ENCODE data around the gene XG.
"Not testable (repeated sequence)": the region's sequence is repeated elsewhere in the genome, so short reads cannot be mapped to it uniquely, and the experiment has no call there.

XG gene

DNA sequence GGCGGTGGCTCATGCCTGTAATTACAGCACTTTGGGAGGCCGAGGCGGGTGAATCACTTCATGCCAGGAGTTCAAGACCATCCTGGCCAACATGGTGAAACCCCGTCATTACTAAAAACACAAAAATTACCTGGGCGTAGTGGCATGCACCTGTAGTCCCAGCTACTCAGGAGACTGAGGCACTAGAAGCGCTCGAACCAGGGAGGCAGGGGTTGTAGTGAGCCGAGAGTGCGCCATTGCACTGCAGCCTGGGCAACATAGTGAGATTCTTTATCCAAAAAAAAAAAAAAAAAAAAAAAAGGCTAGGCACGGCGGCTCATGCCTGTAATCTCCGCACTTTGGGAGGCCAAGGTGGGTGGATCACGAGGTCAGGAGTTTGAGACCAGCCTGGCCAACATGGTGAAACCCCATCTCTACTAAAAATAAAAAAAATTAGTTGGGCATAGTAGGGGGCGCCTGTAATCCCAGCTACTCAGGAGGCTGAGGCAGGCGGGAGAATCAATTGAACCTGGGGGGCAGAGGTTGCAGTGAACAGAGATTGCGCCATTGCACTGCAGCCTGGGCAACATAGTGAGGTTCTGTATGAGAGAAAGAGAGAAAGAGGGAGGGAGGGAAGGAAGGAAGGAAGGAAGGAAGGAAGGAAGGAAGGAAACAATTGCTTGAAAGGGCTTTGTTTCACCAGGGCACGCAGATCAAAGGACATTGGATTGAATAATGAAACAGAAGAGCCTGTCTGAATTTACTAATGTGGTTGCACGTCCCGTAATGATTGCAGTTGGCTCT lies 13.1 kb downstream of the XG start:
- not testable (repeated sequence) for H3K9me3 ChIP-seq (ENCODE audit: low read length); H3K27ac ChIP-seq (ENCODE audit: low read depth, low read length); H3K36me3 ChIP-seq (ENCODE audit: insufficient read depth, low read length); H3K4me3 ChIP-seq (ENCODE audit: low read depth in 1 of 2, low read length in 2 of 2); H3K27me3 ChIP-seq (ENCODE audit: control insufficient read depth in 1 of 2, insufficient read depth in 2 of 2, low read length in 2 of 2); H3K9ac ChIP-seq (ENCODE audit: low read length)
- H3K4me1 ChIP-seq (ENCODE audit: insufficient read depth, low read length) = peaks cover 11% of the 10 kb centered on the region

- H3K27ac ChIP-seq (ENCODE audit: low read depth, low read length) = no peak overlapping the region
These were observed 13.7 kb downstream of the XG start for GRCh38 chrX:2765549-2765830.

DNA sequence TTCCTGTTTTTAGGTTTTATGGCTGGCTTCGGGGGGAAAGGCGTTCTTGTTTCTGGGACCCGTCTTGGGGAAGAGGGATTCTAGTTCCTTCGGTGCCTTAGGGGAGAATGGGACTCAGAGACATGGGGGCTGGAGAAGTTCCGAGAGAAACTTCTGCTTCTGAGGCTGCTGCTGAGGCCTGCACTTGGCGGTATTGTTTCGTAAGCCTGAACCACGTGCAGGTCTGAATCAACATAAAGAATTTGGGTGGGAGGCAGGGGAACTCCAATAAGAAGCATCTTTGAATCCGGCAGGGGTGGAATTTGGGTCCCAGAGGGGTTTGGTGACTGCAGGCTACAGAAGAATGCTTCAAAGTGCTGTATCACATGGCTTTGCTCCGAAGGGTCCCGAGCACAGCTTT lies 15.1 kb downstream of the XG start:
- Histone ChIP-seq H3K27me3 (ENCODE audit: control insufficient read depth in 1 of 2, insufficient read depth in 2 of 2, low read length in 2 of 2) (no peaks in the 10 kb centered on the region), H3K36me3 (ENCODE audit: insufficient read depth, low read length) (no peaks in the 10 kb centered on the region), H3K9ac (ENCODE audit: low read length) (no peak overlapping the region), H3K27ac (ENCODE audit: low read depth, low read length) (no peak overlapping the region), H3K4me1 (ENCODE audit: insufficient read depth, low read length) (peaks cover 11% of the 10 kb centered on the region), H3K9me3 (ENCODE audit: low read length) (no peaks in the 10 kb centered on the region), H3K4me3 (ENCODE audit: low read depth in 1 of 2, low read length in 2 of 2) (no peak overlapping the region)

More at GRCh38 chrX:2765549-2765830, 13.7 kb downstream of the XG start:
- H3K4me1 ChIP-seq (ENCODE audit: insufficient read depth, low read length) = peaks cover 11% of the 10 kb centered on the region
- no peaks in the 10 kb centered on the region for H3K27me3 ChIP-seq (ENCODE audit: control insufficient read depth in 1 of 2, insufficient read depth in 2 of 2, low read length in 2 of 2)
- H3K36me3 ChIP-seq (ENCODE audit: insufficient read depth, low read length) = no peaks in the 10 kb centered on the region
- H3K4me3 ChIP-seq (ENCODE audit: low read depth in 1 of 2, low read length in 2 of 2) = no peak overlapping the region
- no peaks in the 10 kb centered on the region for H3K9me3 ChIP-seq (ENCODE audit: low read length)
- H3K9ac ChIP-seq (ENCODE audit: low read length) = no peak overlapping the region

GRCh38 chrX:2767631-2768455 lies 16.0 kb downstream of the XG start:
- H3K27ac ChIP-seq (ENCODE audit: low read depth, low read length) = no peak overlapping the region
- H3K4me1 ChIP-seq (ENCODE audit: insufficient read depth, low read length) = peaks cover 11% of the 10 kb centered on the region
- H3K4me3 ChIP-seq (ENCODE audit: low read depth in 1 of 2, low read length in 2 of 2) = no peak overlapping the region
- no peaks in the 10 kb centered on the region for H3K36me3 ChIP-seq (ENCODE audit: insufficient read depth, low read length)
- H3K9me3 ChIP-seq (ENCODE audit: low read length) = no peaks in the 10 kb centered on the region
- H3K9ac ChIP-seq (ENCODE audit: low read length) = no peak overlapping the region
- H3K27me3 ChIP-seq (ENCODE audit: control insufficient read depth in 1 of 2, insufficient read depth in 2 of 2, low read length in 2 of 2) = no peaks in the 10 kb centered on the region

- Histone ChIP-seq H3K9ac (ENCODE audit: low read length) (no peak overlapping the region), H3K4me1 (ENCODE audit: insufficient read depth, low read length) (peaks cover 11% of the 10 kb centered on the region), H3K27me3 (ENCODE audit: control insufficient read depth in 1 of 2, insufficient read depth in 2 of 2, low read length in 2 of 2) (no peaks in the 10 kb centered on the region), H3K36me3 (ENCODE audit: insufficient read depth, low read length) (no peaks in the 10 kb centered on the region), H3K4me3 (ENCODE audit: low read depth in 1 of 2, low read length in 2 of 2) (no peak overlapping the region), H3K9me3 (ENCODE audit: low read length) (peaks cover 2% of the 10 kb centered on the region), H3K27ac (ENCODE audit: low read depth, low read length) (no peak overlapping the region)
These were observed 17.8 kb downstream of the XG start for GRCh38 chrX:2769615-2770014.

DNA sequence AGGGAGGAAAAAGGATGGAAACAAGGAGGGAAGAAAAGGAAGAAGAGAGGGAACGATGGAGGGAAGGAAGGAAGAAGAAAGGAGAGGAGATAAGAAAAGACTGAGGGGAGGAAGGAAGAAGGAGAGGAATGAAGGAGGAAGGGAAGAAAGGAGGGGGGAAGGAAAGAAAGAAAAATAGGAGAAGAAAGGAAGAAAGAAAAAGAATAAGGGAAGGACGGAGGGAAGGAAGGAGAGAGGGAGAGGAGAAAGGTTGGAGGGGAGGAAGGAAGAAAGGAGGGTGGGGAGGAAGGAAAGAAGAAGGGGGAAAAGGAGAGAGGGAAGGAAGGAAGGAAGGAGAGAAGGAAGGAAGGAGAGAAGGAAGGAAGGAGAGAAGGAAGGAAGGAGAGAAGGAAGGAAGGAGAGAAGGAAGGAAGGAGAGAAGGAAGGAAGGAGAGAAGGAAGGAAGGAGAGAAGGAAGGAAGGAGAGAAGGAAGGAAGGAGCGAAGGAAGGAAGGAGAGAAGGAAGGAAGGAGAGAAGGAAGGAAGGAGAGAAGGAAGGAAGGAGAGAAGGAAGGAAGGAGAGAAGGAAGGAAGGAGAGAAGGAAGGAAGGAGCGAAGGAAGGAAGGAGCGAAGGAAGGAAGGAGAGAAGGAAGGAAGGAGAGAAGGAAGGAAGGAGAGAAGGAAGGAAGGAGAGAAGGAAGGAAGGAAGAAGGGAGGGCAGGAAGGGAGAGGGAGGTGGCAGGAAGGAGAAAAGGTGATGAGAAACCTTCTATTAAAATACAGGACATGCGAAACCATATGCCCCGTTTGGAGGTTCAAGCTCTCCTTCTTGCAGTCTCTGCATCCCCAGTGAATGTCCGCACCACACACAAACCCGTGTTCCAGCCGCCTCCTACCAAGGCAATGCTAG lies 21.6 kb downstream of the XG start:
- not testable (repeated sequence) for H3K36me3 ChIP-seq (ENCODE audit: insufficient read depth, low read length); H3K4me3 ChIP-seq (ENCODE audit: low read depth in 1 of 2, low read length in 2 of 2); H3K9me3 ChIP-seq (ENCODE audit: low read length); H3K27ac ChIP-seq (ENCODE audit: low read depth, low read length); H3K4me1 ChIP-seq (ENCODE audit: insufficient read depth, low read length); H3K27me3 ChIP-seq (ENCODE audit: control insufficient read depth in 1 of 2, insufficient read depth in 2 of 2, low read length in 2 of 2); H3K9ac ChIP-seq (ENCODE audit: low read length)

DNA sequence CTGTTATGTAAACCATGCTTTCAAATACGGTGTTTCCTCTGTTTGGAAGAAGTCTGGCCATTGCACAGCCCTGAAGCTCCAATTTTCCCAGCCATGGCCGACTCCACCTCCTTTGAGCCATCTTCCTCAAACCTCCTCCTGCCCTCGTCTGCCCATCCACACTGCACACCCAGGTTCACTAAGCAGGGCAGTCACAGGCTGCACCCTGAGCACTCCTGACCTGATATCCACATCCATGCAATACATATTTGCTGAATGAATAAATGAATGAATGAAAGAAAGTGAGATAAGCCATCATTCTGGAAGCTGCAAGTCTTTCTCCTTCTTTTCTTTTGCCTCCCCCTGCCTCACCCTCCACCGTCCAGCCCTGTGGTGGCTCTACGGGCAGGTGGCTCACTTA lies 22.2 kb downstream of the XG start:
- Histone ChIP-seq H3K4me1 (ENCODE audit: insufficient read depth, low read length) (no peaks in the 10 kb centered on the region), H3K36me3 (ENCODE audit: insufficient read depth, low read length) (no peaks in the 10 kb centered on the region), H3K27ac (ENCODE audit: low read depth, low read length) (no peak overlapping the region), H3K9me3 (ENCODE audit: low read length) (peaks cover 9% of the 10 kb centered on the region), H3K27me3 (ENCODE audit: control insufficient read depth in 1 of 2, insufficient read depth in 2 of 2, low read length in 2 of 2) (no peaks in the 10 kb centered on the region), H3K4me3 (ENCODE audit: low read depth in 1 of 2, low read length in 2 of 2) (no peak overlapping the region), H3K9ac (ENCODE audit: low read length) (no peak overlapping the region)

- Histone ChIP-seq H3K27ac (ENCODE audit: low read depth, low read length) (no peak overlapping the region), H3K9ac (ENCODE audit: low read length) (no peak overlapping the region), H3K4me1 (ENCODE audit: insufficient read depth, low read length) (no peaks in the 10 kb centered on the region), H3K9me3 (ENCODE audit: low read length) (peaks cover 9% of the 10 kb centered on the region), H3K36me3 (ENCODE audit: insufficient read depth, low read length) (no peaks in the 10 kb centered on the region), H3K27me3 (ENCODE audit: control insufficient read depth in 1 of 2, insufficient read depth in 2 of 2, low read length in 2 of 2) (no peaks in the 10 kb centered on the region), H3K4me3 (ENCODE audit: low read depth in 1 of 2, low read length in 2 of 2) (no peak overlapping the region)
These were observed 22.9 kb downstream of the XG start for GRCh38 chrX:2774776-2775175.

DNA sequence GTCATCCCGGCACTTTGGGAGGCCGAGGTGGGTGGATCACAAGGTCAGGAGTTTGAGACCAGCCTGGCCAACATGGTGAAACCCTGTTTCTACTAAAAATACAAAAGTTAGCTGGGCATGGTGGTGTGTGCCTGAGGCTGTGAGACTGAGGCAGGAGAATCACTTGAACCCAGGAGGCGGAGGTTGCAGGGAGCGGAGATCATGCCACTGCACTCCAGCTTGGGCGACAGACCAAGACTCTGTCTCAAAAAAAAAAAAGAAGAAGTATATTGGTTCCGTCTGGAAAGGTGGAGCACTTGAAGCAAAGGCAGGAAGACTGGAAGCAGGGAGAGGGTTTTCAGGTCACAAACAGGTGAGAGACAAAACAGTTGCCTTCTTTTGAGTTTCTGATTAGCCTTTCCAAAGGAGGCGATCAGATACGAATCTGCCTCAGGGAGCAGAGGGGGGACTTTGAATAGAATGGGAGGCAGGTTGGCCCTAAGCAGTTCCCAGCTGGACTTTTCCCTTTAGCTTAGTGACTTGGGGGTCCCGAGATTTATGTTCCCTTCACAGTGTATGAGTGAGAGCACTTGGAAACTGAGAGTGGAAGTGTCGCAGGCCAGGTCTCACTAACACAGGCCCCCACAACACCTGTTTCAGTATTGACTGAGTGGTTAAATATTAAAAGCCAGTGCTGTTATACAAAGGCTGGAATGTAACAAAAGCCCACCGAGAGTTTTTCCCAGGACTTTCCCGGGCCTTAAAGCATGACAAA lies 28.8 kb downstream of the XG start:
- not testable (repeated sequence) for H3K27ac ChIP-seq (ENCODE audit: low read depth, low read length)

GRCh38 chrX:2781226-2781571 lies 29.4 kb downstream of the XG start:
- Histone ChIP-seq H3K27me3 (ENCODE audit: control insufficient read depth in 1 of 2, insufficient read depth in 2 of 2, low read length in 2 of 2) (no peaks in the 10 kb centered on the region), H3K4me1 (ENCODE audit: insufficient read depth, low read length) (no peaks in the 10 kb centered on the region), H3K9ac (ENCODE audit: low read length) (no peak overlapping the region), H3K4me3 (ENCODE audit: low read depth in 1 of 2, low read length in 2 of 2) (no peak overlapping the region), H3K9me3 (ENCODE audit: low read length) (no peaks in the 10 kb centered on the region), H3K27ac (ENCODE audit: low read depth, low read length) (no peak overlapping the region), H3K36me3 (ENCODE audit: insufficient read depth, low read length) (no peaks in the 10 kb centered on the region)

More for the DNA sequence above, 28.8 kb downstream of the XG start:
- not testable (repeated sequence) for H3K27me3 ChIP-seq (ENCODE audit: control insufficient read depth in 1 of 2, insufficient read depth in 2 of 2, low read length in 2 of 2); H3K9me3 ChIP-seq (ENCODE audit: low read length); H3K4me1 ChIP-seq (ENCODE audit: insufficient read depth, low read length); H3K9ac ChIP-seq (ENCODE audit: low read length); H3K4me3 ChIP-seq (ENCODE audit: low read depth in 1 of 2, low read length in 2 of 2); H3K36me3 ChIP-seq (ENCODE audit: insufficient read depth, low read length)

GRCh38 chrX:2781698-2782097 lies 29.9 kb downstream of the XG start:
- no peaks in the 10 kb centered on the region for H3K36me3 ChIP-seq (ENCODE audit: insufficient read depth, low read length)
- no peak overlapping the region for H3K9ac ChIP-seq (ENCODE audit: low read length)
- no peak overlapping the region for H3K27ac ChIP-seq (ENCODE audit: low read depth, low read length)
- no peaks in the 10 kb centered on the region for H3K4me1 ChIP-seq (ENCODE audit: insufficient read depth, low read length)
- no peaks in the 10 kb centered on the region for H3K27me3 ChIP-seq (ENCODE audit: control insufficient read depth in 1 of 2, insufficient read depth in 2 of 2, low read length in 2 of 2)
- no peak overlapping the region for H3K4me3 ChIP-seq (ENCODE audit: low read depth in 1 of 2, low read length in 2 of 2)
- H3K9me3 ChIP-seq (ENCODE audit: low read length) = no peaks in the 10 kb centered on the region

Measured in muscle layer of colon (tissue), 2 donors.